GM18499 (cell line): ENCODE measurements around the gene PCK1.

ENCODE experiments used
- ATAC-seq: cut with Tn5 transposase; IDR thresholded peaks from one replicate; pipeline ENCODE4 v1.9.1; 2021; ENCODE audit warnings: moderate number of reproducible peaks; ENCODE audit not compliant: insufficient read depth, unreplicated experiment

Gene PCK1

GRCh38 chr20:57559289-57559634 lies 1.6 kb upstream of the PCK1 start:
- ATAC-seq: no peak

- ATAC-seq: no peak
Measured at GRCh38 chr20:57559658-57560553, 1.0 kb upstream of the PCK1 start.

- no peak for ATAC-seq
Measured at GRCh38 chr20:57561356-57562279, 708 bp downstream of the PCK1 start.

- no peak for ATAC-seq
Measured at GRCh38 chr20:57562541-57563465, 1.9 kb downstream of the PCK1 start.

- ATAC-seq: no peak
Measured at GRCh38 chr20:57563522-57563921, 2.6 kb downstream of the PCK1 start.

GRCh38 chr20:57564180-57564802 lies 3.4 kb downstream of the PCK1 start:
- no peak for ATAC-seq

- no peak for ATAC-seq
Measured at GRCh38 chr20:57564951-57565642, 4.2 kb downstream of the PCK1 start.

GRCh38 chr20:57566399-57566798 lies 5.5 kb downstream of the PCK1 start:
- ATAC-seq: no peak

GRCh38 chr20:57566803-57567459 lies 6.0 kb downstream of the PCK1 start:
- no peak for ATAC-seq

- no peak for ATAC-seq
Measured at GRCh38 chr20:57567471-57568079, 6.7 kb downstream of the PCK1 start.

GRCh38 chr20:57568088-57568896 lies 7.4 kb downstream of the PCK1 start:
- no peak for ATAC-seq

GRCh38 chr20:57568960-57569359 lies 8.1 kb downstream of the PCK1 start:
- no peak for ATAC-seq

- no peak for ATAC-seq
Measured at GRCh38 chr20:57570145-57570850, 9.4 kb downstream of the PCK1 start.

GRCh38 chr20:57570920-57571319 lies 10.0 kb downstream of the PCK1 start:
- no peak for ATAC-seq

- no peak for ATAC-seq
Measured at GRCh38 chr20:57571782-57572416, 11.0 kb downstream of the PCK1 start.

- no peak for ATAC-seq
Measured at GRCh38 chr20:57573242-57573641, 12.3 kb downstream of the PCK1 start.
